GM18858 (cell line): ENCODE measurements around the gene KNCN.

ENCODE experiments used
- ATAC-seq: cut with Tn5 transposase; IDR thresholded peaks from one replicate; pipeline ENCODE4 v1.9.1; 2021; ENCODE audit not compliant: unreplicated experiment

Gene KNCN

GRCh38 chr1:46551597-46552095, at the start of gene KNCN:
KNCN (minus strand) TSS chr1:46551647; CDS start chr1:46551215, 432 bp downstream.
- no peak for ATAC-seq

GRCh38 chr1:46599059-46599970, 47.9 kb upstream of the KNCN start:
- ATAC-seq, result no peak

GRCh38 chr1:46596846-46597245, 45.4 kb upstream of the KNCN start:
- no peak for ATAC-seq

- no peak for ATAC-seq
Observed at GRCh38 chr1:46596036-46596435, 44.6 kb upstream of the KNCN start.

GRCh38 chr1:46595127-46595526, 43.7 kb upstream of the KNCN start:
- no peak for ATAC-seq

GRCh38 chr1:46594063-46594462, 42.6 kb upstream of the KNCN start:
- no peak for ATAC-seq

- ATAC-seq, result no peak
Observed at GRCh38 chr1:46592823-46593222, 41.4 kb upstream of the KNCN start.

- ATAC-seq, result no peak
Observed at GRCh38 chr1:46589529-46589928, 38.1 kb upstream of the KNCN start.

- no peak for ATAC-seq
Observed at GRCh38 chr1:46587069-46587468, 35.6 kb upstream of the KNCN start.

- ATAC-seq, result no peak
Observed at GRCh38 chr1:46585312-46585938, 34.0 kb upstream of the KNCN start.

- ATAC-seq, result no peak
Observed at GRCh38 chr1:46583494-46583893, 32.0 kb upstream of the KNCN start.

- ATAC-seq, result no peak
Observed at GRCh38 chr1:46582972-46583371, 31.5 kb upstream of the KNCN start.

GRCh38 chr1:46581681-46582455, 30.4 kb upstream of the KNCN start:
- ATAC-seq, result no peak

- no peak for ATAC-seq
Observed at GRCh38 chr1:46580140-46580903, 28.9 kb upstream of the KNCN start.

GRCh38 chr1:46577671-46578070, 26.2 kb upstream of the KNCN start:
- no peak for ATAC-seq

GRCh38 chr1:46576596-46576995, 25.1 kb upstream of the KNCN start:
- no peak for ATAC-seq

GRCh38 chr1:46575778-46576177, 24.3 kb upstream of the KNCN start:
- ATAC-seq, result no peak

GRCh38 chr1:46575300-46575699, 23.9 kb upstream of the KNCN start:
- ATAC-seq, result no peak

GRCh38 chr1:46571691-46572225, 20.3 kb upstream of the KNCN start:
- no peak for ATAC-seq
